Panc1 (cell line): Measurements from ENCODE around the gene WFIKKN2. TPM values are rescaled to one million over a fixed set of nuclear protein-coding genes. Genes with fewer than 3 reads are reported as not detected.

Source experiments
- ATAC-seq: fragments of 200-7000 bp; cut with Tn5 transposase; 2 replicates; pipeline ENCODE4 v1.9.1; 2020; ENCODE audit warnings: mild to moderate bottlenecking, moderate library complexity
- BruUV-seq: library from RNA; stranded (reverse); fragments of 400-500 nt; replicated peaks from 2 replicates; lab custom pipeline; 2021; lab: Mats Ljungman, UMichigan
- CTCF ChIA-PET: fragments of 300-600 bp; sonication (Branson Sonifier 250); formaldehyde crosslinking; loops from one replicate; lab custom pipeline; 2022; ENCODE audit warnings: antibody characterized with exemption; lab: Charles Lee
- POLR2A ChIA-PET: fragments of 300-600 bp; sonication (Branson Sonifier 250); formaldehyde crosslinking; loops from one replicate; lab custom pipeline; 2022; ENCODE audit warnings: antibody characterized with exemption; lab: Charles Lee
- DNase-seq: peaks from one replicate; pipeline ENCODE4 v3.0.0-alpha.2; 2010; ENCODE audit warnings: low read depth, low spot score
- H3K27ac ChIP-seq: 2 replicates; pipeline ENCODE4 v1.5.1; 2011; ENCODE audit warnings: mild to moderate bottlenecking, low read length, inconsistent platforms
- H3K27me3 ChIP-seq: fragments of 200-500 bp; sonication (Bioruptor generic); 2 replicates; pipeline ENCODE4 v1.6.0; 2014; ENCODE audit warnings: low read length, inconsistent platforms; ENCODE audit not compliant: control insufficient read depth, insufficient read depth
- H3K36me3 ChIP-seq: fragments of 200-500 bp; sonication (Bioruptor generic); 2 replicates; pipeline ENCODE4 v1.5.1; 2014; ENCODE audit warnings: inconsistent platforms, mild to moderate bottlenecking, low read length, moderate library complexity; ENCODE audit not compliant: control insufficient read depth, insufficient read depth
- H3K4me1 ChIP-seq: 2 replicates; pipeline ENCODE4 v1.5.1; 2011; ENCODE audit warnings: inconsistent platforms, mild to moderate bottlenecking, low read length, moderate library complexity; ENCODE audit not compliant: control insufficient read depth, insufficient read depth
- H3K4me3 ChIP-seq, 2 experiments: 2 replicates each; pipeline ENCODE4 v1.5.1; 2011 to 2012; ENCODE audit warnings: low read depth in 2 of 2, low read length in 2 of 2, mild to moderate bottlenecking in 2 of 2, inconsistent platforms in 1 of 2, moderate library complexity in 1 of 2
- H3K9me3 ChIP-seq: fragments of 200-500 bp; sonication (Bioruptor generic); 2 replicates; pipeline ENCODE4 v1.5.1; 2014; ENCODE audit warnings: low read depth, mild to moderate bottlenecking, inconsistent platforms, low read length, moderate library complexity; ENCODE audit not compliant: control insufficient read depth, insufficient read depth
- POLR2AphosphoS5 ChIP-seq: IDR thresholded peaks from 2 replicates; pipeline ENCODE4 v1.6.1; 2012; ENCODE audit warnings: mild to moderate bottlenecking, low read depth, low read length, moderate library complexity
- SIN3A ChIP-seq: IDR thresholded peaks from 2 replicates; pipeline ENCODE4 v1.6.1; 2012; ENCODE audit warnings: low read depth, mild to moderate bottlenecking, low read length, moderate library complexity, borderline replicate concordance; ENCODE audit not compliant: insufficient read depth
- TCF7L2 ChIP-seq: IDR thresholded peaks from 2 replicates; pipeline ENCODE4 v1.6.1; 2011; ENCODE audit warnings: mild to moderate bottlenecking, low read depth, low read length, inconsistent platforms
- in situ Hi-C: cut with HindIII; loops from 2 replicates; pipeline ENCODE4 v1.10.0; 2016; ENCODE audit warnings: low sequenced_read_pairs, low pct_unique_long_range_greater_than_20kb
- intact Hi-C: fragments of 100-400 bp; cut with micrococcal nuclease; formaldehyde crosslinking; loops from one replicate; pipeline ENCODE4 v1.10.0; 2022; ENCODE audit not compliant: unreplicated experiment
- total RNA-seq: library from RNA; stranded (reverse); gene quantifications from one replicate; pipeline ENCODE4 v1.2.1, GENCODE V29; 2021; ENCODE audit not compliant: unreplicated experiment
- TF ChIP-seq, protein P1 (sequence below), 2 experiments: IDR thresholded peaks; 2 replicates each; pipeline ENCODE4 v1.6.1; 2011 to 2012; ENCODE audit warnings: low read depth in 2 of 2, control low read depth in 1 of 2, low read length in 1 of 2, mild to moderate bottlenecking in 1 of 2, moderate library complexity in 1 of 2; ENCODE audit not compliant: insufficient read depth in 1 of 2
- TF ChIP-seq, protein P2 (sequence below): fragments of 450-650 bp; IDR thresholded peaks from 2 replicates; pipeline ENCODE4 v1.5.1; 2017; ENCODE audit warnings: mild to moderate bottlenecking

WFIKKN2 gene
- total RNA-seq, 1 experiment from 2014 or later, result 0.05 TPM

DNA sequence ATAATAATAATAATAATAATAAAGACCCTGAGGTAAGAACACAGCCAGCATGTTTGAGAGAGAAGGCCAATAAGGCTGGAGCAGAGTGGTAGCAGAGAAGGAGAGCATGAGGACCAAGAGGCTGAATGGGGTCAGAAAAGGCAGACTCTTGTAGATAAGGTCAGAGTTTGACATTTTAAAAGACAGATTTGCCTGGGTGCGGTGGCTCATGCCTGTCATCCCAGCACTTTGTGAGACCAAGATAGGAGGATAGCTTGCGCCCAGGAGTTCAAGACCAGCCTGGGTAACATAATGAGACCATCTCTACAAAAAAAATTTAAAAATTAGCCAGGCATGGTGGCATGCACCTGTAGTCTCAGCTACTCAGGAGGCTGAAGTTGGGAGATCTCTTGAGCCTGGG lies 11.0 kb upstream of the WFIKKN2 start:
- H3K27me3 ChIP-seq, result no peaks in the 10 kb centered on the region
- H3K9me3 ChIP-seq, result peaks cover 5% of the 10 kb centered on the region; the same call in 1 of the 2 replicates
- ATAC-seq, result no peak
- ChIA-PET CTCF (no interaction called here), POLR2A (no interaction called here)
- in situ Hi-C loops (no loop called here), intact Hi-C loops (no loop called here)
- DNase-seq, result no peak
- H3K36me3 ChIP-seq, result no peaks in the 10 kb centered on the region
- H3K27ac ChIP-seq, result no peak overlapping the region
- no TSS peak for BruUV-seq
- no peak for TF ChIP-seq POLR2AphosphoS5
- TF ChIP-seq, protein P1, sequence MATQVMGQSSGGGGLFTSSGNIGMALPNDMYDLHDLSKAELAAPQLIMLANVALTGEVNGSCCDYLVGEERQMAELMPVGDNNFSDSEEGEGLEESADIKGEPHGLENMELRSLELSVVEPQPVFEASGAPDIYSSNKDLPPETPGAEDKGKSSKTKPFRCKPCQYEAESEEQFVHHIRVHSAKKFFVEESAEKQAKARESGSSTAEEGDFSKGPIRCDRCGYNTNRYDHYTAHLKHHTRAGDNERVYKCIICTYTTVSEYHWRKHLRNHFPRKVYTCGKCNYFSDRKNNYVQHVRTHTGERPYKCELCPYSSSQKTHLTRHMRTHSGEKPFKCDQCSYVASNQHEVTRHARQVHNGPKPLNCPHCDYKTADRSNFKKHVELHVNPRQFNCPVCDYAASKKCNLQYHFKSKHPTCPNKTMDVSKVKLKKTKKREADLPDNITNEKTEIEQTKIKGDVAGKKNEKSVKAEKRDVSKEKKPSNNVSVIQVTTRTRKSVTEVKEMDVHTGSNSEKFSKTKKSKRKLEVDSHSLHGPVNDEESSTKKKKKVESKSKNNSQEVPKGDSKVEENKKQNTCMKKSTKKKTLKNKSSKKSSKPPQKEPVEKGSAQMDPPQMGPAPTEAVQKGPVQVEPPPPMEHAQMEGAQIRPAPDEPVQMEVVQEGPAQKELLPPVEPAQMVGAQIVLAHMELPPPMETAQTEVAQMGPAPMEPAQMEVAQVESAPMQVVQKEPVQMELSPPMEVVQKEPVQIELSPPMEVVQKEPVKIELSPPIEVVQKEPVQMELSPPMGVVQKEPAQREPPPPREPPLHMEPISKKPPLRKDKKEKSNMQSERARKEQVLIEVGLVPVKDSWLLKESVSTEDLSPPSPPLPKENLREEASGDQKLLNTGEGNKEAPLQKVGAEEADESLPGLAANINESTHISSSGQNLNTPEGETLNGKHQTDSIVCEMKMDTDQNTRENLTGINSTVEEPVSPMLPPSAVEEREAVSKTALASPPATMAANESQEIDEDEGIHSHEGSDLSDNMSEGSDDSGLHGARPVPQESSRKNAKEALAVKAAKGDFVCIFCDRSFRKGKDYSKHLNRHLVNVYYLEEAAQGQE (IDR thresholded peaks at IDR 0.05; ENCODE audit: insufficient read depth in 1 of 2, low read depth in 2 of 2, low read length in 1 of 2), result no peak
- no peak for TF ChIP-seq TCF7L2
- TF ChIP-seq, protein P2, sequence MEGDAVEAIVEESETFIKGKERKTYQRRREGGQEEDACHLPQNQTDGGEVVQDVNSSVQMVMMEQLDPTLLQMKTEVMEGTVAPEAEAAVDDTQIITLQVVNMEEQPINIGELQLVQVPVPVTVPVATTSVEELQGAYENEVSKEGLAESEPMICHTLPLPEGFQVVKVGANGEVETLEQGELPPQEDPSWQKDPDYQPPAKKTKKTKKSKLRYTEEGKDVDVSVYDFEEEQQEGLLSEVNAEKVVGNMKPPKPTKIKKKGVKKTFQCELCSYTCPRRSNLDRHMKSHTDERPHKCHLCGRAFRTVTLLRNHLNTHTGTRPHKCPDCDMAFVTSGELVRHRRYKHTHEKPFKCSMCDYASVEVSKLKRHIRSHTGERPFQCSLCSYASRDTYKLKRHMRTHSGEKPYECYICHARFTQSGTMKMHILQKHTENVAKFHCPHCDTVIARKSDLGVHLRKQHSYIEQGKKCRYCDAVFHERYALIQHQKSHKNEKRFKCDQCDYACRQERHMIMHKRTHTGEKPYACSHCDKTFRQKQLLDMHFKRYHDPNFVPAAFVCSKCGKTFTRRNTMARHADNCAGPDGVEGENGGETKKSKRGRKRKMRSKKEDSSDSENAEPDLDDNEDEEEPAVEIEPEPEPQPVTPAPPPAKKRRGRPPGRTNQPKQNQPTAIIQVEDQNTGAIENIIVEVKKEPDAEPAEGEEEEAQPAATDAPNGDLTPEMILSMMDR, result no peak
- TF ChIP-seq SIN3A, result no peak
- H3K4me1 ChIP-seq, result no peaks in the 10 kb centered on the region
- no peak overlapping the region for H3K4me3 ChIP-seq

DNA sequence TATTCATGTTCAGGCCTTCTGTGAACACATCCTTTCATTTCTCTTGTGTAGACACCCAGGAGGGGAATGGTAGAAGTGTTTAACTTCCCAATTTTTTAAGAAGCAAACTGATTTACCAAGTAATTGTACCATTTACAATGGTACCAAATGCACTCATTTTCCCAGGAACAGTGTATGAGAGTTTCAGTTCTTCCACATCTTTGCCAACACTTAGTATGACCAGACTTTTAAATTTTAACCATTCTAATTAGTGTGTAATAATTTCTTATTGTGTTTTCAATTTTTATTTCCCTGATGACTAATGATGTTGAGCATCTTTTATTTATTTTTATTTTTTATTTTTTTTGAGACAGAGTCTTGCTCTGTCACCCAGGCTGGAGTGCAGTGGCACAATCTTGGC lies 10.2 kb upstream of the WFIKKN2 start:
- H3K9me3 ChIP-seq, result peaks cover 5% of the 10 kb centered on the region; the same call in 1 of the 2 replicates
- no peaks in the 10 kb centered on the region for H3K36me3 ChIP-seq
- intact Hi-C loops (no loop called here), in situ Hi-C loops (no loop called here)
- H3K27me3 ChIP-seq, result no peaks in the 10 kb centered on the region
- DNase-seq (no peak), ATAC-seq (no peak)
- no peaks in the 10 kb centered on the region for H3K4me1 ChIP-seq
- no peak overlapping the region for H3K27ac ChIP-seq
- no TSS peak for BruUV-seq
- H3K4me3 ChIP-seq, result no peak overlapping the region
- TF ChIP-seq, protein P2, result no peak
- TF ChIP-seq, protein P1 (IDR thresholded peaks at IDR 0.05; ENCODE audit: insufficient read depth in 1 of 2, low read depth in 2 of 2, low read length in 1 of 2), result no peak
- TF ChIP-seq SIN3A, result no peak
- POLR2A ChIA-PET, result no interaction called here
- CTCF ChIA-PET, result no interaction called here
